Measurements from ENCODE around the gene CHFR. TPM values are rescaled to one million over a fixed set of nuclear protein-coding genes. Genes with fewer than 3 reads are reported as not detected.

Gene CHFR
- total RNA-seq, 2 experiments from 2014 or later: 75.1 to 85.6 TPM

DNA sequence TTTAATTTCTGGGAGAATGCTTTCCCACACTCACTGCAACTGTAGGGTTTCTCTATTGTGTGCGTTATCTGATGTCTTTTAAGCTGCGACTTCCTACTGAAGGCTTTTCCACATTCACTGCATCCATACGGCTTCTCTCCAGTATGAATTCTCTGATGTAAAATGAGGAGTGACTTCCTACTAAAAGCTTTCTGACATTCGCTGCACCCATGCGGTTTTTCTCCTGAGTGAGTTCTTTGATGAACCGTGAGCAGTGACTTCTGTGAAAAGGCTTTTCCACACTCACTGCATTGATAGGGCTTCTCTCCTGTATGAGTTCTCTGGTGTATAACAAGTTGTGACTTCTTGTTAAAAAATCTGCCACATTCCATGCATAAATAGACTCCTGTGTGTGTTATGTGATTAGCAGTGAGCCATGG, 39.0 kb upstream of the CHFR start:
- DNase-seq: no peak
- Histone ChIP-seq H3K36me3 (ENCODE audit: insufficient read depth, low read length) (no peaks in the 10 kb centered on the region), H3K27me3 (ENCODE audit: control insufficient read depth in 1 of 2, insufficient read depth in 2 of 2, low read length in 2 of 2) (no peaks in the 10 kb centered on the region), H3K4me3 (ENCODE audit: low read length) (no peak overlapping the region), H3K4me1 (ENCODE audit: insufficient read depth, low read length) (no peaks in the 10 kb centered on the region), H3K27ac (ENCODE audit: low read depth in 1 of 2, low read length in 2 of 2) (no peak overlapping the region), H3K9me3 (ENCODE audit: control insufficient read depth in 1 of 2, insufficient read depth in 1 of 2, low read length in 2 of 2) (peaks cover 48 to 96% of the 10 kb centered on the region in 2 experiments)
- no peaks in the 10 kb centered on the region for H3K4me1 Mint-ChIP-seq (ENCODE audit: low read depth)
- H3K27ac Mint-ChIP-seq: no peak overlapping the region
- H3K4me3 Mint-ChIP-seq: no peak overlapping the region
- POLR2A ChIA-PET: no interaction called here
- peaks cover 95% of the 10 kb centered on the region for H3K36me3 Mint-ChIP-seq (ENCODE audit: low read depth)
- H3K27me3 Mint-ChIP-seq: no peaks in the 10 kb centered on the region
- no peak for ATAC-seq (ENCODE audit: poor library complexity)
- intact Hi-C loops (cut with DNase I, micrococcal nuclease): no loop called here
- TF ChIP-seq, protein P1, sequence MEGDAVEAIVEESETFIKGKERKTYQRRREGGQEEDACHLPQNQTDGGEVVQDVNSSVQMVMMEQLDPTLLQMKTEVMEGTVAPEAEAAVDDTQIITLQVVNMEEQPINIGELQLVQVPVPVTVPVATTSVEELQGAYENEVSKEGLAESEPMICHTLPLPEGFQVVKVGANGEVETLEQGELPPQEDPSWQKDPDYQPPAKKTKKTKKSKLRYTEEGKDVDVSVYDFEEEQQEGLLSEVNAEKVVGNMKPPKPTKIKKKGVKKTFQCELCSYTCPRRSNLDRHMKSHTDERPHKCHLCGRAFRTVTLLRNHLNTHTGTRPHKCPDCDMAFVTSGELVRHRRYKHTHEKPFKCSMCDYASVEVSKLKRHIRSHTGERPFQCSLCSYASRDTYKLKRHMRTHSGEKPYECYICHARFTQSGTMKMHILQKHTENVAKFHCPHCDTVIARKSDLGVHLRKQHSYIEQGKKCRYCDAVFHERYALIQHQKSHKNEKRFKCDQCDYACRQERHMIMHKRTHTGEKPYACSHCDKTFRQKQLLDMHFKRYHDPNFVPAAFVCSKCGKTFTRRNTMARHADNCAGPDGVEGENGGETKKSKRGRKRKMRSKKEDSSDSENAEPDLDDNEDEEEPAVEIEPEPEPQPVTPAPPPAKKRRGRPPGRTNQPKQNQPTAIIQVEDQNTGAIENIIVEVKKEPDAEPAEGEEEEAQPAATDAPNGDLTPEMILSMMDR (IDR thresholded peaks at IDR 0.05): no peak
- CTCF ChIA-PET: no interaction called here
- H3K9me3 Mint-ChIP-seq: peaks cover 16% of the 10 kb centered on the region

DNA sequence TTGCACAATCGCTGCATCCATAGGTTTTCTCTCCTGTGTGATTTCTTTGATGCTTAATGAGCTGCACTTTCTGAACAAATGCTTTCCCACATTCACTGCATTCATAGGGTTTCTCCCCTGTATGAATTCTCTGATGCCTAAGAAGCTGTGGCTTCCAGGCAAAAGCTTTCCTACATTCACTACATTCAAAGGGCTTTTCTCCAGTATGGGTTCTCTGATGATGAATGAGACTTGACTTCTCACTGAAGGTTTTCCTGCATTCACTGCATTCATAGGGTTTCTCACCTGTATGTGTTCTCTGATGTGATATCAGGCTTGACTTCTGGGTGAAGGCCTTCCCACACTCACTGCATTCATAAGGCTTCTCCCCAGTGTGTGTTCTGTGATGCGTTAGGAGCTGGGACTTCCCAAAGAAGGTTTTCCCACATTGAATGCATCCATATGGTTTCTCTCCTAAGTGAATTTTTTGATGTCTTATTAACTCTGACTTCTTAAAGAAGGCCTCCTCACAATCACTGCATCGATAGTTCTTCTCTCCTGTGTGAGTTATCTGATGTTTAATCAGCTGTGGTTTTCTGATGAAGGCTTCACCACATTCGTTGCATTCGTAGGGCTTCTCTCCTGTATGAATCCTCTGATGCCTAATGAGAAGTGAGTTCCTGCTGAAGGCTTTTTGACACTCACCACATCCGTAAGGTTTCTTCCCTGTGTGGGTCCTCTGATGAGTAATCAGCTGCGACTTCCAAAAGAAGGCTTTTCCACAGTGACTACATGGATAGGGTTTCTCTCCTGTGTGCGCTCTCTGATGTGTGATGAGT, 38.4 kb upstream of the CHFR start:
- peaks cover 94% of the 10 kb centered on the region for H3K36me3 Mint-ChIP-seq (ENCODE audit: low read depth)
- POLR2A ChIA-PET: no interaction called here
- H3K9me3 Mint-ChIP-seq: peaks cover 12% of the 10 kb centered on the region
- no peak overlapping the region for H3K27ac Mint-ChIP-seq
- no peak for ATAC-seq (ENCODE audit: poor library complexity)
- Histone ChIP-seq H3K9me3 (ENCODE audit: control insufficient read depth in 1 of 2, insufficient read depth in 1 of 2, low read length in 2 of 2) (peaks cover 51 to 96% of the 10 kb centered on the region in 2 experiments), H3K27me3 (ENCODE audit: control insufficient read depth in 1 of 2, insufficient read depth in 2 of 2, low read length in 2 of 2) (no peaks in the 10 kb centered on the region), H3K27ac (ENCODE audit: low read depth in 1 of 2, low read length in 2 of 2) (no peak overlapping the region), H3K4me1 (ENCODE audit: insufficient read depth, low read length) (no peaks in the 10 kb centered on the region), H3K4me3 (ENCODE audit: low read length) (no peak overlapping the region), H3K36me3 (ENCODE audit: insufficient read depth, low read length) (no peaks in the 10 kb centered on the region)
- DNase-seq: no peak
- H3K4me3 Mint-ChIP-seq: no peak overlapping the region
- H3K27me3 Mint-ChIP-seq: no peaks in the 10 kb centered on the region
- CTCF ChIA-PET: no interaction called here
- TF ChIP-seq, protein P1 (IDR thresholded peaks at IDR 0.05): no peak
- intact Hi-C loops (cut with DNase I, micrococcal nuclease): no loop called here
- H3K4me1 Mint-ChIP-seq (ENCODE audit: low read depth): no peaks in the 10 kb centered on the region

DNA sequence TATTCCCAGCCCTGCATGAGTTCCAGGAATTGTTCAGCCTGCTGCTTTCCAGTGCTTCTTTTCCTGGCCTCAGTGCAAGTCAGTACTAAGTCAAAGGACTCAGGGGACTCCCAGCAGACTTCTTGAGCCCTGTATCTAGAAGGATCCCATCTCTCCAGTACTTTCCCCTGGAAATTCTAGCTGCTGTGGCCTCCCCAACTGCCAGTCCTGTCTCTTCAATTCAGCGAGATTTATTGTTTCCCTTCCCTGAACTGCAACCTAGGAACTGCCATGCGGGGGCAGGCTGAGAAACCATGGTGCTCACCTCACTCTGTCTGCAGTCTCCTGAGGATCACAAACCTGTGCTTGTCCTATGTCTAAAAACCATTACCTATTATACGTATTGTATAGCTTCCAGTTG, 37.0 kb upstream of the CHFR start:
- CTCF ChIA-PET: no interaction called here
- no peak for ATAC-seq (ENCODE audit: poor library complexity)
- H3K4me3 ChIP-seq (ENCODE audit: low read length): no peak overlapping the region

More for the DNA sequence above, 37.0 kb upstream of the CHFR start:
- TF ChIP-seq, protein P1 (IDR thresholded peaks at IDR 0.05): no peak
- POLR2A ChIA-PET: no interaction called here
- no peaks in the 10 kb centered on the region for H3K27me3 ChIP-seq (ENCODE audit: control insufficient read depth in 1 of 2, insufficient read depth in 2 of 2, low read length in 2 of 2)
- Mint-ChIP-seq H3K36me3 (ENCODE audit: low read depth) (peaks cover 81% of the 10 kb centered on the region), H3K27ac (no peak overlapping the region), H3K9me3 (peaks cover 9% of the 10 kb centered on the region), H3K4me3 (no peak overlapping the region), H3K27me3 (no peaks in the 10 kb centered on the region), H3K4me1 (ENCODE audit: low read depth) (no peaks in the 10 kb centered on the region)
- no peaks in the 10 kb centered on the region for H3K4me1 ChIP-seq (ENCODE audit: insufficient read depth, low read length)
- H3K36me3 ChIP-seq (ENCODE audit: insufficient read depth, low read length): no peaks in the 10 kb centered on the region
- no peak overlapping the region for H3K27ac ChIP-seq (ENCODE audit: low read depth in 1 of 2, low read length in 2 of 2)
- no peak for DNase-seq
- peaks cover 54 to 92% of the 10 kb centered on the region in 2 experiments for H3K9me3 ChIP-seq (ENCODE audit: control insufficient read depth in 1 of 2, insufficient read depth in 1 of 2, low read length in 2 of 2)
- intact Hi-C loops (cut with DNase I, micrococcal nuclease): loop anchor here in 1 of 2 experiments (5.0 kb wide), 1 partner anchor 138 kb away; no protein-coding TSS in a partner anchor
